GM12892 (cell line): ENCODE measurements around the gene DBET.
"Not testable (repeated sequence)": the region's sequence is repeated elsewhere in the genome, so short reads cannot be mapped to it uniquely, and the experiment has no call there.

Experiments used
- POLR2A ChIP-seq: IDR thresholded peaks from 2 replicates; pipeline ENCODE4 v1.6.1; 2011; ENCODE audit warnings: low read depth, low read length, control low read depth
- POLR2AphosphoS5 ChIP-seq: IDR thresholded peaks from 2 replicates; pipeline ENCODE4 v1.6.1; 2011; ENCODE audit warnings: low read depth, low read length, control low read depth
- TAF1 ChIP-seq: IDR thresholded peaks from 2 replicates; pipeline ENCODE4 v1.6.1; 2011; ENCODE audit warnings: low read depth, mild to moderate bottlenecking, control low read depth, low read length, borderline replicate concordance

DNA sequence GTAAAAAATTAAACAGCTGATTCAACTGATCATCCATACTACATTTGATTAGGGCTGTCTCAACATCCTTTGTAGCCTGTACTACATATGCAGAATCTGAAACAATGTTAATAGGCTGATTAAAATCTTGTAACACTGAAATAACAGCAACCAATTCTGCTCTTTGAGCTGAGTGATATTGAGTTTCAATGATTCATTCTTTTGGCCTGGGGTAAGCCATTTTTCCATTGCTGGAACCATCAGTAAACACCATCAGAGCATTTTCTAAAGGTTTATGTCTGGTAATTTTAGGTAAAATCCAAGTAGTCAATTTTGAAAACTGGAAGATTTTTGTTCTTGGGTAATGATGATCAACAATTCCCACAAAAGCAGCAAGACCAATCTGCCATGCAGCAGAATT, 45.7 kb downstream of the DBET start:
- not testable (repeated sequence) for TF ChIP-seq POLR2AphosphoS5, POLR2A, TAF1
